Body of pancreas (tissue), 4 donors: ENCODE data around the gene ALDH1B1.

ENCODE experiments used
- POLR2A ChIP-seq, 3 donors: fragments of 450-650 bp; IDR thresholded peaks; one replicate each; pipeline ENCODE4 v1.6.1; 2016; ENCODE audit warnings: antibody characterized with exemption in 3 of 3, mild to moderate bottlenecking in 2 of 3
- TF ChIP-seq, protein P1 (sequence below), 7 experiments: fragments of 450-650 bp in 4 of 7; fragments of 200-600 bp in 3 of 7; sonication (generic) in 3 of 7; IDR thresholded peaks; one replicate each; pipeline ENCODE4 v1.5.1; 2016 to 2019; ENCODE audit warnings: antibody characterized with exemption in 7 of 7

DNA sequence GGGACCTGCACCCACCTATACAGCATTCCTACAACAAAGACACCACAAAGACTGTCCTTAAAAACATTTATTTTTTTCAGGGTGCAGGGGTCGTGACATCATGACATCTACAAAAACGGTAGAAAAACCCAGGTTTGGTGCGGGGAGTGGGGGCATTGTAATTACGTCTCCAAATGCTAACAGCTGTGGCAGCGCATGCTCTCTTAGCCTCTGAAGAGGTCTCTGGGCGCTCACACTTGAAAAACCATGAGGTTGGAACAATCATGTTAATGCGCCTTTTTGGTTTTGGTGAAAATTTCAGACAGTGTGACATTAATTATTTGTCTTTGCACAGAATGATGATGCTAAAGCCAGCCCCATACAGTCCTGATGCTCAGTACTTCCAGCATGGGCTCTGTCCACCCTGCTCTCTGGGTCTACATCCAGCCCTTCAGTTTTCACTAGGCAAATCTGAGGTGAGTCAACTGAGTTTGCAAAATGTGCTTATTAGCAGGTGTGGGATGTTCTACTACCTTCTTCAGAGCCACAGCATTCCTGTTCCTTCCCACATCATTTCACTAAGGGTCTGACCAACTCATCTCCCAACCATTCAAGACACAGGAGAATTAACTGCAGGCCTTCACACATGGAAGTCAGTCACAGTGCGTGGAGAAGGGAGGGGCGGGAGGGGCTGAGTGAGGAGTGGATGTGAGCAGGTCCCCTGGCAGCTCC lies 14.1 kb downstream of the ALDH1B1 start:
- TF ChIP-seq, protein P1, sequence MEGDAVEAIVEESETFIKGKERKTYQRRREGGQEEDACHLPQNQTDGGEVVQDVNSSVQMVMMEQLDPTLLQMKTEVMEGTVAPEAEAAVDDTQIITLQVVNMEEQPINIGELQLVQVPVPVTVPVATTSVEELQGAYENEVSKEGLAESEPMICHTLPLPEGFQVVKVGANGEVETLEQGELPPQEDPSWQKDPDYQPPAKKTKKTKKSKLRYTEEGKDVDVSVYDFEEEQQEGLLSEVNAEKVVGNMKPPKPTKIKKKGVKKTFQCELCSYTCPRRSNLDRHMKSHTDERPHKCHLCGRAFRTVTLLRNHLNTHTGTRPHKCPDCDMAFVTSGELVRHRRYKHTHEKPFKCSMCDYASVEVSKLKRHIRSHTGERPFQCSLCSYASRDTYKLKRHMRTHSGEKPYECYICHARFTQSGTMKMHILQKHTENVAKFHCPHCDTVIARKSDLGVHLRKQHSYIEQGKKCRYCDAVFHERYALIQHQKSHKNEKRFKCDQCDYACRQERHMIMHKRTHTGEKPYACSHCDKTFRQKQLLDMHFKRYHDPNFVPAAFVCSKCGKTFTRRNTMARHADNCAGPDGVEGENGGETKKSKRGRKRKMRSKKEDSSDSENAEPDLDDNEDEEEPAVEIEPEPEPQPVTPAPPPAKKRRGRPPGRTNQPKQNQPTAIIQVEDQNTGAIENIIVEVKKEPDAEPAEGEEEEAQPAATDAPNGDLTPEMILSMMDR (IDR thresholded peaks at IDR 0.05): no peak
- no peak for TF ChIP-seq POLR2A (IDR thresholded peaks at IDR 0.05)
